Measurements from ENCODE around the gene PDSS1. TPM values are rescaled to one million over a fixed set of nuclear protein-coding genes. Genes with fewer than 3 reads are reported as not detected.
A peak's percentile ranks its signal among the peaks of the same experiment; 100 is the strongest.

PDSS1 gene
- polyA plus RNA-seq, 3 donors = 9.8 to 12.8 (median 10.2) TPM

DNA sequence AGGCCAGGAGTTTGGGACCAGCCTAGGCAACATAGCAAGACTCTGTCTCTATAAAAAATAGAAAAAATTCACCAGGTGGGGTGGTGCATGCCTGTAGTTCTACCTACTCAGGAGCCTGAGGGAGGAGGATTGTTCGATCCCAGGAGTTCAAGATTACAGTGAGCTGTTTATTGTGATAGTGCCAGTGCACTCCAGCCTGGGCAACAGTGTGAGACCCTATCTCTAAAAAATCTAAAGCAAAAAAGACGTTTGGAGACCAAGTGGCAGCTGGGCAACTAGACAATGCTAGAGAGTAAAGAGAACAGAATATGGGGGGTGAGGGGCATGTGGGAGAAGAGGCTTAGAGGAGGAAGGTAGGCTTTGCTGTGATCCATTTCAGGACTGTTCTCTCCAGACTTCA, 1.4 kb downstream of the PDSS1 start:
- no peak for DNase-seq (ENCODE audit: low read depth in 3 of 3, low spot score in 2 of 3)

DNA sequence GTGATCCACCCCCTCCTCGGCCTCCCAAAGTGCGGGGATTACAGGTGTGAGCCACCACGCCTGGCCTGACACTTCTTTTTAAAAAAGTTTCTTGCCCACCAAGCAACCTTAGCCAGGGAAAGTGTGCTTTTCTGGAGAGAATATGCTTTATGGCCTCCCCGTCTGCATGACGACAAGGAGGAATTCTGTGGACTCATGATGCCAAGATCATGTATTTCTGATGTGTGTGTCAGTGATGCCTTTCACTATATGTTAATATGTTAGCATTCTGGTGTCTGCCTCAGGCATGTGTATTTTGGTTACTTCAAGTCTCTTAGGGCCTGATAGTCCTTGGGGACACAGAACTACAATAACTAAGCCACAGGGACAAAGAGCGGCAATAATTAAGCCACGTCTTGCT, 2.1 kb downstream of the PDSS1 start:
- no peak for DNase-seq (ENCODE audit: low read depth in 3 of 3, low spot score in 2 of 3)

DNA sequence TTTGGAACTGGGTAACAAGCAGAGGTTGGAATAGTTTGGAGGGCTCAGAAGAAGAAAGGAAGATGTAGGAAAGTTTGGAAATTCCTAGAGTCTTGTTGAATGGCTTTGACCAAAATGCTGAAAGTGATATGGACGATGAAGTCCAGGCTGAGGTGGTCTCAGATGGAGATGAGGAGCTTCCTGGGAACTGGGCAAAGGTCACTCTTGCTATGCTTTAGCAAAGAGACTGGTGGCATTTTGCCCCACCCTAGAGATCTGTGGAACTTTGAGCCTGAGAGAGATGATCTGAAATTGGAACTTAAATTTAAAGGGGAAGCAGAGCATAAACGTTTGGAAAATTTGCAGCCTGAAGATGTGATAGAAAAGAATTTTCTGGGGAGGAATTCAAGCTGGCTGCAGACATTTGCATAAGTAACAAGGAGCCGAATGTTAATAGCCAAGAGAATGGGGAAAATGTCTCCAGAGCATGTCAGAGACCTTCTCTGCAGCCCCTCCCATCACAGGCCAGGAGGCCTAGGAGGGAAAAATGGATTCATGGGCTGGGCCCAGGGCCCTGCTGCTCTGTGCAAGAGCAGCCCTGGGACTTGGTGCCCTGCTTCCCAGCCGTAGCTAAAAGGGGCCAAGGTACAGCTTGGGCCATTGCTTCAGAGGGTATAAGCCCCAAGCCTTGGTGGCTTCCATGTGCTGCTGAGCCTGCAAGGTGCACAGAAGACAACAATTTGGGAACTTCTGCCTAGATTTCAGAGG, 3.6 kb downstream of the PDSS1 start:
- DNase-seq (ENCODE audit: low read depth in 3 of 3, low spot score in 2 of 3) = no peak

DNA sequence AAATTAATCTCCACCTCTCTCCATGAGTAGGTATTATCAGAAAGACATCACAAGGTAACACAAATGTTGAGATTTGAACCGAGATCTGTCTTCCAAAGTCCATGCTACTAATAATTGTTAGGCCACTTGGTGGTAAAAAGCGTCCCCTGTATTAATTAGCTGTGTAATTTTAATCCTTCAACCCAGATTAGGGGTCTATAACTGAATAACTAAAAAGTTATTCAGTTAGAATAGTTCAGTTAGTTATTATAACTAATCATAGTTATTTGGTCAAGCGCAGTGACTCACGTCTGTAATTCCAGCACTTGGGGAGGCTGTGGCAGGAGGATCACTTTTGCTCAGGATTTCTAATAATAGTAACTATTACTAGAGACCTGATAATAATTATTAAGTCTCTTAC, 5.6 kb downstream of the PDSS1 start:
- no peak for DNase-seq (ENCODE audit: low read depth in 3 of 3, low spot score in 2 of 3)

DNA sequence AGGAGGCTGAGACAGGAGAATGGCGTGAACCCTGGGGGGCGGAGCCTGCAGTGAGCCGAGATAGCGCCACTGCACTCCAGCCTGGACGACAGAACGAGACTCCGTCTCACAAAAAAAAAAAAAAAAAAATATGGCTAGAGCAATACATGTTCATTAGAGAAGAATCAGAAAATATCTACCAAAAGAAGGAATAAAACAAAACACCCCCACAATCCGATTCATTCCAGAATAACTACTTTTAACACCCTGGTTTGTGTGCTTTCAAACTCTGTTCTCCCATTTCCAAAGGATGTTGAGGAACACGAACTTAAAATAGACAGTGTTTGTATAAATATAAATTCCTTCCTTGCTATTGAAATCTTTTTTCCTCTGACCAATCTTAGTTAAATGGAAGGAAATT, 6.5 kb downstream of the PDSS1 start:
- DNase-seq (ENCODE audit: low read depth in 3 of 3, low spot score in 2 of 3) = no peak

DNA sequence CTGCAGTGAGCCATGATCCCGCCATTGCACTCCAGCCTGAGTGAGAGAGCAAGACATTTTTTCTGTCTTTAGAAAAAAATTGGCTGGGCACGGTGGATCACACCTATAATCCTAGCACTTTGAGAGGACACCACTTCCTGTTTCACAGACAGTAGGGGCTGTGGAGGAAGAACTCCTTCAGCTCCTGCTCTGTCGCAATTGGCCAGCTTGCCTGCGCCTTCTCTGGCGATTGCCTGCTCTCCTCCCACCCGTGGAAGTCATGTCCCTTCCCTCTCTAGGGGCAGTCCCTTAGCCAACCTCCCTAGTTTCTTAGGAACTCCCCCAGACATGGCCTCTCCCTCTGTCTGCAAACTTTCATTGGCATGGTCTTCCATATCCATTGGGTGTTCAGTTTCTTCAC, 8.7 kb downstream of the PDSS1 start:
- DNase-seq (ENCODE audit: low read depth in 3 of 3, low spot score in 2 of 3) = no peak

DNA sequence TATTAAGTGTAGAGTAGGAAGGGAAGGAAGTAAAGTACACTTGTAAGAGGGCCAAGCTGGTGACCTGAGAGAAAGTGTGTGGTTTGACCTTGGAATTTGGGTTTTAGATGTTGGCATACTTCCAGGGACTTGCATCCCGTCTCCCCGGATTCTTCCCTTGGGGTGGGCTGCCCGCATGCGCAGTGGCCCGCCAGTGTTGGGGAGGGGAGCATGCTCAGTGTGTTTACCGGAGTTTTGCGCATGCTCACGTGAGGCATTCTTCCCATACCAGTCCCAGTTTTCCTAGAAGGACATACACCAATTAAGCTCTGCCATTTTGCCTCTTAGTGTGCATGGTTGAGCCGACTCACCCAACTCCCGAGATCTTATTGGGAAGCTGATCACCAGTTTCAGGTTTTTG, 9.4 kb downstream of the PDSS1 start:
- no peak for DNase-seq (ENCODE audit: low read depth in 3 of 3, low spot score in 2 of 3)

DNA sequence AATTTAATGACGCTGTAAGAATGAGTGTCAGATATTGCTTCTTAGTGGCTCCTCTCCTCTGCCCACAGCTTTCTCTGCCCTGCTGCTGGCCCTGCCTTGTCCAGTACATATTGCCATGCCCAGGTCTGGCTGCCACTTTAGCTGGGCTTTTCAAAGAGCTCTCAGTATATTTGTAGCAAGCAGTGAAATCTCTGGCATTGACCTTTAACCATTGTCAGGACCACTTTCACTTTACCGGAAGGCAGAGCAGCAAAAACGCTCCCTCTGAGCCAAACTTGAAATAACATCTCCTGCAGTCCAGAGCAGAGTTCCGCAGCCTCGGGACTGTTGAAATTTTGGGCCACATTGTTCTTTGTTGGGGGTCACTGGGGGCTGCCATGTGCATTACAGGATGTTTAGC, 13.8 kb downstream of the PDSS1 start:
- no peak for DNase-seq (ENCODE audit: low read depth in 3 of 3, low spot score in 2 of 3)

DNA sequence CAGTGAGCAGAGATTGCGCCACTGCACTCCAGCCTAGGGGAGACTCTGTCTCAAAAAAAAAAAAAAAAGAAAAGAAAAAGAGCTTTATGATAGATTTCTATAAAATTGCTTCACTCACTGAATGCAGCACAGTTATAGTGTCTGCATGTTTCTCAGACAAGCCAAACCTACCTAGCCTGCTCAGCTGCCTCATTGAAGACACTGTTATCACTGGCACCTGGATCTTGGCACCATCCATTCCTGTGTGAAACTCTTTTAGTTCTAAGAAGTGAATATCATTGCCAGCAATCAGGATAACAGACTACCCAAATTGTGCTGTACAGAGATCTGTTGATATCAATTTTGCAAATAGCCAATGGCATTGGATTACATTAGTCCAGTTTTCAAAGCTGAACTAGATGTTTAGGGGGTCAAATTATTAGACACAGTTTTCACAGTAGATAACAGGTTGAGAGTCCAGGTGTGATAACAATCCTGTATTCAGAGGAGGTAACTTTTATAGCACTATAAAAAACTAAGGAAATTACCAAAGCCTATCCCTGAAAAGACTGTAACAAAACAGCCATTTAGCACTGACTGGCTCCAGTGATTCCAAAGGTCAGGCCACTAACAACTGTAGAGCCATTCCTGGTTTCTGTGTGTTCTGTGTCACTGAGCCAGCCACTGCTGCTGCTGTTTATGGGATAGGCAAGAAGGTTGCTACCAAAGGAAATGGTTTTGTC, 17.1 kb downstream of the PDSS1 start:
- no peak for DNase-seq (ENCODE audit: low read depth in 3 of 3, low spot score in 2 of 3)

DNA sequence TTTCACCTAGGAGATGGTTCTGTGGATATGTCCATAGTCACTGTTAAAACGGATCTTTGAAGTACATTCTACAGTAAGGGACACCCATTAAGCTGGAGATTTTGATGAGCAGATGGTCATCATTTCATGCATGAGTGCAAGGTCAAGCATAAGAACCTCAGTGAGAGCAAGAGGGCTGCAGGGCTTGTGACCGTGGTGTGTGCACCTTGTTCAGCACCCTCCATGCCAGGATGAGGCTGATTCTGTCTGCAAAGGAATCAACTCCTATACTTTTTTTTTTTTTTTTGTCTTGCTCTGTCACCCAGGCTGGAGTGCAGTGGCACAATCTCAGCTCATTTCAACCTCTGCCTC, 17.6 kb downstream of the PDSS1 start:
- DNase-seq (ENCODE audit: low read depth in 3 of 3, low spot score in 2 of 3) = no peak

DNA sequence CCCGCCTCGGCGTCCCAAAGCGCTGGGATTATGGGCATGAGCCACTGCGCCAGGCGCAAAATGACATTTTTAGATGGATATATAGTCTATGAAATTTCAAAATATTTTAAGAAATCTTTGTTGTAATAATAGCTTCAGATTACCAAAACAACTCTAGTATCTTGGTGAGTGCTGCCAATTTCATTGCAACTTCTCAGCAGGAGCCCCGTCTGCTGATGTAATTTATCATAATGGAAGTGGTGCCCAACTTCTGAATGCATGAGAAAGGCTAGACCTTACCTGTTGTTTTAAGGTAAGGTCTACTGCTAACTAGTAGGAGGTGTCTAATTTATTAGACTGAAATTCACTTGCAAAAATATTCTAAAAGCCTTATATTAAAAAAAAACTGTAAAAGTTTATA, 20.0 kb downstream of the PDSS1 start:
- no peak for DNase-seq (ENCODE audit: low read depth in 3 of 3, low spot score in 2 of 3)

DNA sequence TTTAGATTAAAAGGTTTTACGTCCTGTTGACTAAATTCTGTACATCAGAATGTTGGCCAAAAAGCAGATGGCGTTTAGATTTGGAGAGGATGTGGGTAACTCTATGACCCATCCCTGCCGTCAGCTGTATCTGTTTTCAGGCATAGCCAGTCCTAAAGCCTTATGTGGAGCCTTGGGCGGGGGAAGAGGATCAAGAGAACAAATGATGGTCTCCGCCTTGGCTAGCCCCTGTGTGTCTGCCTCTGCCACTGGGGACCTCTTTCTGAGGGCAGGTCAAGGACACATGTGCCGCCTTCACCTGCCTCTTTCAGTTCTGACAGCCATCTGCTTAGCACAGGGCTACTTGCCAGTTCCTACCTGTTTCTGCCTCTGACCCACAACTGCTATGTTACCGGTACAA, 24.1 kb downstream of the PDSS1 start:
- DNase-seq (ENCODE audit: low read depth in 3 of 3, low spot score in 2 of 3) = no peak

DNA sequence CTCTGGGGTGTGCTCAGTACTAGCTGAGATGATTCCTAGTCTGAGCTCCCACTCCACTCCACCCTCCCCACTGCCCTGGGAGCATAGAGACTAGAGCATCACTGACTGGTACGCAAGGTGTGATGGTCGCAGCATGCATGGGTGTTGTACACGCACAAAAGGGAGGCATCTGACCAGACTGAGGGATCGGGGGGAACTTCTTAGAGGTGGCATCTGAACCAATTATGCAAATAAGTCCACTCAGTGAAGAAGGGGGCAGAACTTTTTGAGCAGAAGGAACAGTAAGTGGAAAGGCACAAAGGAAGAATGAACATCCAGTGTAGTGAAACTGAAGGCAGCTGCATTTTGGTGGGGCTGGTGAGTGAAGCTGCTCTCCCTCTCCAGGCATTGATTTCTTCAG, 25.5 kb downstream of the PDSS1 start:
- DNase-seq (ENCODE audit: low read depth in 3 of 3, low spot score in 2 of 3) = no peak

DNA sequence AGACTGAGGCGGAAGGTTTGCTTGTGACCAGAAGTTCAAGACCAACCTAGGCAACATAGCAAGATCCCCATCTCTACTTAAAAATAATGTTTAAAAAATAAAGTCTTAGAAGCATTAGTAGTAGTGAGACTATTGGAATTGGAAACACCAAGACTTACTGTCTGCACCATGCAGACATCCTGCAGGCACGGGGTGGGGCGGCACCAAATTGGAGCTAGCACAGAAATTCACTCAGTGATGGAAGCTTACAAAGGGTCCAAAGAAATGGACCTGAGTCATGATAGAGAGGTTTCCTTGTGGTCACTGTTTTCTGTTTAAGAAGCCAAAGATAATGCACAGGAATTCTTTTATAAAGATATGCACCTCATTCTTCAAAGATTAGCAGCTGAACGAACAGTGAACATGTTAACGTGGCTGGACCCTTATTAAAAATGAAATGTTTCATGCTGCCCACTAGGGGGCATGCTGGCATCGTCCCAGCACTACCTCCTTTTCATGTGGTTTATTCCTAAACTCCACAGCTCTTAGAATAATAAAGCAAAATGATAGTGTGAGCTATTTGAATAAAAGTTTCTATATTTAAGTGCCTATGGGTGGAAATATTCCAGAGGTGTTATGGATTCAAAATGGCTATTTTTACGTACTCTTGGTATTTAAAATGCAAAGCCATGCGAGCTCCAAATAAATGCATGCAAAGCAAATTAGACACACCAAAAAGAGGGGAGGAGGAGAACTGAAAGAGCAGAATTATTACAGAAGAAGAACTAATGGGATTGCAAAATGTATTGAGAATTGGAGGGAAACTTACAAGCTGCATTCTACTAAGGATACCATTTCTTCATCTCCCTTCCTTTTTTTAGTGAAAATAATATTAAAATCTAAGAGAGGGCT, 28.6 kb downstream of the PDSS1 start:
- DNase-seq (ENCODE audit: low read depth in 3 of 3, low spot score in 2 of 3) = peak; percentile 14 to 27 (median 18)

DNA sequence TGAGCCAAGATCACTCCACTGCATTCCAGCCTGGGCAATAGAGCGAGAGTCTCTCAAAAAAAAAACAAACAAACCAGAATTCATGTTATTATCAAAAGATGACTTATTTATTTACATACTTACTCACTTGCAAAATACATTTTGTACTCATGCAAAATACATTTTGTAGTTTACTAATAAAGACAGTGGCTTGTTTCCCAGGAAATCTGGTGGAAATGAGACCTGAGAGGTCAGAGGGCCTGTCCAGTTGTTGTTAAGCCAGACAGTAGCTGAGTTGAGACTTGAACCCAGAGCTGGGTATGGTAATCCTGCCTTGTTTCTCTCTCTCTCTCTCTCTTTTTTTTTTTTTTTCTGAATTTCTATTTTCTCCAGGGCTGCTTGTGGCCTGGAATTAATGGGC, 29.5 kb downstream of the PDSS1 start:
- DNase-seq (ENCODE audit: low read depth in 3 of 3, low spot score in 2 of 3) = no peak

DNA sequence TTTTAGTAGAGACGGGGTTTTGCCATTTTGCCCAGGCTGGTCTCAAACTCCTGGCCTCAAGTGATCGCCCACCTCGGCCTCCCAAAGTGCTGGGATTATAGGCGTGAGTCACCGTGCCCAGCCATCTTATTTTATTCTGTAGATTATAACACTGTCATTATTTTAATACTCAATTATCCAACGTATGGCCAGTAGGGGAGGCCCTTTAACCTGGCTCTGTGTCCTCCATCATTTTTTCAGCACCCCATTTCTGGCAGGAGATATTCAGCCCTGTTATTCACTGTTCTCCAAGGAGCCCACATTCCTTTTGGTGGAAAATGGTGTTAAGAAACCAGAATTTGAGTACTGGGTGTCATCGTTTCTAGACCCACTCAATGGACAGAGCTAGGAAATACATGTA, 31.5 kb downstream of the PDSS1 start:
- DNase-seq (ENCODE audit: low read depth in 3 of 3, low spot score in 2 of 3) = no peak

DNA sequence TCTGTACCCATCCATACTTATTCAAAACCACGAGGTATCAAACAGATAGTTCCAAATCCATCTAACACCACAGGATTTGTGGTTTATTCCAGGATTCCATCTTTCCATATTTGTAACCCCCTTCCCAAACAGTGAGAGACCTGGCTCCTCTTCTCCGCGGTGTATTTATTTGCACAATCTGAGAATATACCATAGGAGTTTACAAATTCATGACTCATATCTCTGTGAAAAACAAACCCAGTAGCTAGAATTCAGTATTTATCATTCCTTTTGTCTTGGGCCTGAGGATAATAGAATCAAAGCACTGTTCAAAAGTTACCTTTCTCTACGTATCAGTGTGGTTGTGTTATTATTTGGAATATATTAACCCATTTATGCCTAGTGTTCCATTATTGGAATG, 31.9 kb downstream of the PDSS1 start:
- no peak for DNase-seq (ENCODE audit: low read depth in 3 of 3, low spot score in 2 of 3)

DNA sequence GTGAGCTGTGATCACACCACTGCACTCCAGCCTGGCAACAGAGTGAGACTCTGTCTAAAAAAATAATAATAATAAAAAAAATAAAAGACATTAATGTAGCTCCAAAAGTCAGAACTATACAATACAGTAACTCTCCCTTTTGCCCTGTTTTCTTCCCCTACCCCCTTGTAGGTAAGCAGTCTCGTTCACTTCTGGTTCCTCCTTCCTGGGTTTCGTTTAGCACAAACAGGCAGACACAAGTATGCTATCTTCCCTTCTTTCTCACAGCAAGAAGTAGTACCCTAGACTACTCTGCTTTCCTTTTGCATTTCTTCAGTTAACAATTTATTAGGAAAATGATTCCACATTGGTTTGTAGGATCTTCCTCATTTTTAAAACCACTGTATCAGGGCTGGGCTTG, 33.1 kb downstream of the PDSS1 start:
- DNase-seq (ENCODE audit: low read depth in 3 of 3, low spot score in 2 of 3) = no peak

DNA sequence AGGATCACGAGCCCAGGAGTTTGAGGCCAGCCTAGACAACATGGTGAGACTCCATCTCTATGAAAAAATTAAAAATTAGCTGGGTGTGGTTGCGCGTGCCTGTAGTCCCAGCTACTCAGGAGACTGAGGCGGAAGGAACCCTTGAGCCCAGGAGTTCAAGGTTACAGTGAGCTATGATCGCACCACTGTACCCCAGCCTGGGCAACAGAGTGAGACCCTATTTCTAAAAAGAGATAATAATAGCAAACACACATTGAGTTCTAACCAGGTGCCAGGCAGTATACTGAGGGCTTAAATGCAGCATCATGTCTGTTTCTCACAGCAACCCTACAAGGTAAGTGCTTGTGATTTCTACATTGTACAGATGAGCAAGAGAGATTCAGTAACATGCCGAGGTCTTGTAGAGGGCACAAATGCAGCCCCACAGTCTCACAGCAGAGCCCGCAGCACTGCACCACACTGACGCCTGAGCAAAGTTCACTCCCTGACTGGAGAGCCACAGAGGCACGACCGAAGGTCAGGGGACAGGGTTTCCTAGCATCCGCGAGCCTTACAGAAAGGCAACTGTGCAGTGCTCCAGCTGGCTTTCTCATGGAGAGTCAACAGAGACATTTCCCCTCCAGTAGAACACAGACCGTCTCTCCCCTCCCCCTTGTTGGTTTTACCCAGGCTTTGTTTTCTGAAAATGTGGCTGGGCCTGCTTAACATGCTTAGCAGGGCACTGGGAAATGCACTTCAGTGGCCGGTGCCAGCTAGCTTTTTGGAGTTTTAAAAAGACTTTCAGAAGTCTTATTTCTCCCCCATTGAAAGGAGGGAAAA, 36.5 kb downstream of the PDSS1 start:
- peak in 1 of 3 donors; percentile 13 for DNase-seq (ENCODE audit: low read depth in 3 of 3, low spot score in 2 of 3)

DNA sequence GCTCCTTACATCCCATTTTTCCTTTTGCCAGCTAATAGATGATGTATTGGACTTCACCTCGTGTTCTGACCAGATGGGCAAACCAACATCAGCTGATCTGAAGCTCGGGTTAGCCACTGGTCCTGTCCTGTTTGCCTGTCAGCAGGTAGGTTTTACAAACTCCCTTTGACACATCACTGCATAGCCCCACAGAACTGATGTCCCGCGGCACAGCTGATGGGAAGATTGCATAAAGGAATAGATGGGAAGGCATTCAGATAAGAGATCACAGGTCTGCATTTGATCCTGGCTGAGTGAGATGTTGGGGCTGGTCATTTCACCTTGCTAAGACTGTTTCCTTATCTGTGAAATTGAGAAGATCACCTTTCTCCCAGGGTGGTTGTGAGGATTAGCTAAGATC, 37.9 kb downstream of the PDSS1 start:
- DNase-seq (ENCODE audit: low read depth in 3 of 3, low spot score in 2 of 3) = no peak

DNA sequence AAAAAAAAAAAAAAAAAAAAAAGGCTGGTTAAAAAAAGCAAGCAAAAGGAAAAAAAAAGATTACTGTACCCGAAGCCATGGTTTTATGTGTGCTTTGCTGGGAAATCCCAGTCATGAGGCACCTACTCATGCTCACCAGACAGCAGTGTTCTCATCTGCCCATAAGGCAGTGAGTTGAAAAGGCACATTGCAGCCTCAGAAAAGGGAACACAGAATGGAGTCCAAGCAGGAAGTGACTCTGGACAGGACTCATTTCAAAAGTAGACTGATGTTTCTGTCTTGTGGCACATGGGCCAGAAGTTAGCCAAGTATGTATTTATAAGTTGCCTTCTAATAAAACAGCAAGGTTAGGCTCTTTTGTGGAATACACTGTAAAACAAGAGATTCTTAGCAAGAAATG, 40.2 kb downstream of the PDSS1 start:
- DNase-seq (ENCODE audit: low read depth in 3 of 3, low spot score in 2 of 3) = no peak
